ENCODE measurements around the gene PTPN4.

The PTPN4 gene

GRCh38 chr2:119759451-119760236 is at the start of gene PTPN4:
Gene PTPN4, plus strand, starts transcription at chr2:119759922. Its CDS starts 49,932 bp downstream, at chr2:119809854.
- DNase-seq, result peak; percentile 99

GRCh38 chr2:119710281-119710680 is 49.4 kb upstream of the PTPN4 start:
- no peak for DNase-seq

GRCh38 chr2:119711352-119711751 is 48.4 kb upstream of the PTPN4 start:
- no peak for DNase-seq

GRCh38 chr2:119712571-119712970 is 47.2 kb upstream of the PTPN4 start:
- no peak for DNase-seq

GRCh38 chr2:119713819-119714490 is 45.8 kb upstream of the PTPN4 start:
- DNase-seq, result no peak

- DNase-seq, result no peak
These were observed 44.1 kb upstream of the PTPN4 start for GRCh38 chr2:119715409-119716283.

- DNase-seq, result no peak
These were observed 43.4 kb upstream of the PTPN4 start for GRCh38 chr2:119716284-119716672.

- no peak for DNase-seq
These were observed 41.0 kb upstream of the PTPN4 start for GRCh38 chr2:119718501-119719260.

- no peak for DNase-seq
These were observed 40.5 kb upstream of the PTPN4 start for GRCh38 chr2:119719261-119719627.

- no peak for DNase-seq
These were observed 38.7 kb upstream of the PTPN4 start for GRCh38 chr2:119721043-119721442.

- no peak for DNase-seq
These were observed 38.3 kb upstream of the PTPN4 start for GRCh38 chr2:119721462-119721861.

- DNase-seq, result no peak
These were observed 37.8 kb upstream of the PTPN4 start for GRCh38 chr2:119721904-119722303.

- no peak for DNase-seq
These were observed 36.5 kb upstream of the PTPN4 start for GRCh38 chr2:119723186-119723585.

- no peak for DNase-seq
These were observed 35.8 kb upstream of the PTPN4 start for GRCh38 chr2:119723784-119724467.

GRCh38 chr2:119724656-119725485 is 34.9 kb upstream of the PTPN4 start:
- no peak for DNase-seq

GRCh38 chr2:119727493-119727892 is 32.2 kb upstream of the PTPN4 start:
- no peak for DNase-seq

GRCh38 chr2:119728421-119728820 is 31.3 kb upstream of the PTPN4 start:
- DNase-seq, result no peak

- peak; percentile 7 for DNase-seq
These were observed 29.0 kb upstream of the PTPN4 start for GRCh38 chr2:119730671-119731177.

GRCh38 chr2:119731983-119732382 is 27.7 kb upstream of the PTPN4 start:
- no peak for DNase-seq

- DNase-seq, result no peak
These were observed 27.0 kb upstream of the PTPN4 start for GRCh38 chr2:119732601-119733164.

GRCh38 chr2:119734047-119734446 is 25.7 kb upstream of the PTPN4 start:
- DNase-seq, result no peak

Data from NCI-H345 (cell line).